ENCODE results near the gene ELP6. TPM values are rescaled to one million over a fixed set of nuclear protein-coding genes. Genes with fewer than 3 reads are reported as not detected.
"Not testable (repeated sequence)": the region's sequence is repeated elsewhere in the genome, so short reads cannot be mapped to it uniquely, and the experiment has no call there.

The ELP6 gene
- polyA plus RNA-seq, 2 of the 4 experiments (the other 2 are of a cell fraction): 39.4 to 42.0 TPM

DNA sequence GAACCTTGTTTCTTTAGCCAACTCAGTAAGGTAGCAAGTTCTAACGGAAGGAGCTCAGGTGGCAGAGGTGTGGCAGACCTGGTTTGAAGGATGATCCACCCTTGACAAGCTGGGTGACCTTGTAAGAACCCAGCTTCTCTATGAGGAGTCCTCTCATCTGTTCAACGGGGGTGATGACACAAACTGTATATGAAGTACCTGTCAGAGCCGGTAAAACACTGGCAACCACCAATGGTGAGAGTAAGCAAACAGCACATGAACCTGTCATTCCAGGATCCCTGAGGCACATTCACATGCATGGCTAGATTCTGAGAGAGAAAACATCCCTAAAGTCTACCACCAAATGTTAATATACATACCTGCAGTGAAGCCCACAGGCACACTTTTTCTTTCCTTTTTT lies 40.1 kb downstream of the ELP6 start (continued):
- no peak for TF ChIP-seq CEBPB (IDR thresholded peaks at IDR 0.05)

DNA sequence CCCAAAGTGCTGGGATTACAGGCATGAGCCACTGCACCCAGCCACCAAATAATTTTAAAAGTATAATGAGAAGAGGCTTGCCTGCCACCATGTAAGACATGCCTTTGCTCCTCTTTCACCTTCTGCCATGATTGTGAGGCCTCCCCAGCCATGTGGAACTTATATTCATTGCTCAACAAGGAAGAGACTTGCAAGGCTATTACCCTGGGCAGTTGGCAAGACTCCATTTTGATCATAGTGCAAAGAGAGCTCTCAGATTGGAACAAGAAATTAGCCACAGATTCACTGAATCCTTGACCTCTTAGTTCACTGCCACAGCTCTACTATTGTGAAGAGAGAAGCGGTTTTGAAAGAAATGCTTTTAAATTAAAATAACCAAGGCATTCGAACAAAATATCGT lies 43.9 kb downstream of the ELP6 start:
- WGBS (ENCODE audit: missing lambda C conversion rate): 91% methylated on average over 3 of the region's 3 CpGs
- no peaks in the 10 kb centered on the region; the same call in 2 of the 3 replicates for H3K4me1 ChIP-seq
- ChIA-PET CTCF (no interaction called here), POLR2A (no interaction called here)
- TF ChIP-seq ESRRA (IDR thresholded peaks at IDR 0.05; ENCODE audit: borderline replicate concordance, low read length): no peak
- TF ChIP-seq JUN (IDR thresholded peaks at IDR 0.05): no peak
- H3K4me3 ChIP-seq: no peak overlapping the region
- DNase-seq (ENCODE audit: low read depth in 1 of 2, low spot score in 1 of 2) (no peak), ATAC-seq (no peak), FAIRE-seq (no peak)
- H3K9me3 ChIP-seq: no peaks in the 10 kb centered on the region
- H3K27ac ChIP-seq: no peak overlapping the region
- no peak overlapping the region for H3K4me2 ChIP-seq

DNA sequence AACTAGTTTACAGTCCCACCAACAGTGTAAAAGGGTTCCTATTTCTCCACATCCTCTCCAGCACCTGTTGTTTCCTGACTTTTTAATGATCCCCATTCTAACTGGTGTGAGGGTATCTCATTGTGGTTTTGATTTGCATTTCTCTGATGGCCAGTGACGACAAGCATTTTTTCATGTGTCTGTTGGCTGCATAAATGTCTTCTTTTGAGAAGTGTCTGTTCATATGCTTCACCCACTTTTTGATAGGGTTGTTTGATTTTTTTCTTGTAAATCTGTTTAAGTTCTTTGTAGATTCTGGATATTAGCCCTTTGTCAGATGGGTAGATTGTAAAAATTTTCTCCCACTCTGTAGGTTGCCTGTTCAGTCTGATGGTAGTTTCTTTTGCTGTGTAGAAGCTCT lies 45.2 kb downstream of the ELP6 start:
- H3K27ac ChIP-seq; FAIRE-seq; DNase-seq (ENCODE audit: low read depth in 1 of 2, low spot score in 1 of 2); H3K4me1 ChIP-seq; H3K9me3 ChIP-seq; H3K4me3 ChIP-seq; POLR2A ChIA-PET; H3K4me2 ChIP-seq; ATAC-seq; CTCF ChIA-PET: not testable (repeated sequence)
- WGBS (ENCODE audit: missing lambda C conversion rate): 94% methylated on average over 1 of the region's 1 CpG

DNA sequence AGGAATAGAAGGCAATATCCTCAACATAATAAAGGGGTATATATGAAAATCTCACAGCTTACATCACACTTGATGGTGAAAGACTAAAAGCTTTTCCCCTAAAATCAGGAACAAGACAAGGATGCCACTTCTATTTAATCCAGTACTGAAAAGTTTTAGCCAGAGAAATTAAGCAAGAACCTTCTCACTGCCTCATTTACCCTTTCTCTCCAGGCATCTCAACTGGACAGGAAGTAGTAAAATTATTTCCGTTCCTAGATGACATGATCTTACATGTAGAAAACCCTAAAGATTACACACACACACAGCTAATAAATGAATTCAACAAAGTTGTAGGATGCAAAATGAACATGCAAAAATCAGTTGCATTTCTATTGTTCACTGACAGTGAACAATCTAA lies 48.9 kb downstream of the ELP6 start:
- Histone ChIP-seq H3K4me2 (no peak overlapping the region), H3K9me3 (no peaks in the 10 kb centered on the region), H3K4me1 (no peaks in the 10 kb centered on the region), H3K4me3 (no peak overlapping the region), H3K27ac (no peak overlapping the region)
- DNase-seq (ENCODE audit: low read depth in 1 of 2, low spot score in 1 of 2) (no peak), ATAC-seq (no peak), FAIRE-seq (no peak)
- ChIA-PET CTCF (no interaction called here), POLR2A (no interaction called here)
- TF ChIP-seq, protein P1, sequence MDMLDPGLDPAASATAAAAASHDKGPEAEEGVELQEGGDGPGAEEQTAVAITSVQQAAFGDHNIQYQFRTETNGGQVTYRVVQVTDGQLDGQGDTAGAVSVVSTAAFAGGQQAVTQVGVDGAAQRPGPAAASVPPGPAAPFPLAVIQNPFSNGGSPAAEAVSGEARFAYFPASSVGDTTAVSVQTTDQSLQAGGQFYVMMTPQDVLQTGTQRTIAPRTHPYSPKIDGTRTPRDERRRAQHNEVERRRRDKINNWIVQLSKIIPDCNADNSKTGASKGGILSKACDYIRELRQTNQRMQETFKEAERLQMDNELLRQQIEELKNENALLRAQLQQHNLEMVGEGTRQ (IDR thresholded peaks at IDR 0.05): no peak
- TF ChIP-seq HDAC2 (IDR thresholded peaks at IDR 0.05) (no peak), TFCP2L1 (CRISPR knock-in tag; IDR thresholded peaks at IDR 0.05) (no peak), HOXA7 (CRISPR knock-in tag; IDR thresholded peaks at IDR 0.05) (no peak), ESRRA (IDR thresholded peaks at IDR 0.05; ENCODE audit: borderline replicate concordance, low read length) (no peak), HOXB13 (CRISPR knock-in tag; IDR thresholded peaks at IDR 0.05; ENCODE audit: low read depth) (no peak), POLR2A (IDR thresholded peaks at IDR 0.05; ENCODE audit: low read length) (no peak), FOSB (CRISPR knock-in tag; IDR thresholded peaks at IDR 0.05) (no peak), CBX8 (IDR thresholded peaks at IDR 0.05) (no peak), SMC3 (IDR thresholded peaks at IDR 0.05) (no peak), RAD21 (conservative IDR thresholded peaks at IDR 0.05 in 1 of 2, IDR thresholded peaks at IDR 0.05 in 1 of 2) (no peak), MAZ (IDR thresholded peaks at IDR 0.05; ENCODE audit: borderline replicate concordance, low read depth, low read length) (no peak), CHD2 (IDR thresholded peaks at IDR 0.05; ENCODE audit: low read length, partially characterized antibody) (no peak)
- TF ChIP-seq, protein P2, sequence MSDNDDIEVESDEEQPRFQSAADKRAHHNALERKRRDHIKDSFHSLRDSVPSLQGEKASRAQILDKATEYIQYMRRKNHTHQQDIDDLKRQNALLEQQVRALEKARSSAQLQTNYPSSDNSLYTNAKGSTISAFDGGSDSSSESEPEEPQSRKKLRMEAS (IDR thresholded peaks at IDR 0.05): no peak
- TF ChIP-seq, protein P3, sequence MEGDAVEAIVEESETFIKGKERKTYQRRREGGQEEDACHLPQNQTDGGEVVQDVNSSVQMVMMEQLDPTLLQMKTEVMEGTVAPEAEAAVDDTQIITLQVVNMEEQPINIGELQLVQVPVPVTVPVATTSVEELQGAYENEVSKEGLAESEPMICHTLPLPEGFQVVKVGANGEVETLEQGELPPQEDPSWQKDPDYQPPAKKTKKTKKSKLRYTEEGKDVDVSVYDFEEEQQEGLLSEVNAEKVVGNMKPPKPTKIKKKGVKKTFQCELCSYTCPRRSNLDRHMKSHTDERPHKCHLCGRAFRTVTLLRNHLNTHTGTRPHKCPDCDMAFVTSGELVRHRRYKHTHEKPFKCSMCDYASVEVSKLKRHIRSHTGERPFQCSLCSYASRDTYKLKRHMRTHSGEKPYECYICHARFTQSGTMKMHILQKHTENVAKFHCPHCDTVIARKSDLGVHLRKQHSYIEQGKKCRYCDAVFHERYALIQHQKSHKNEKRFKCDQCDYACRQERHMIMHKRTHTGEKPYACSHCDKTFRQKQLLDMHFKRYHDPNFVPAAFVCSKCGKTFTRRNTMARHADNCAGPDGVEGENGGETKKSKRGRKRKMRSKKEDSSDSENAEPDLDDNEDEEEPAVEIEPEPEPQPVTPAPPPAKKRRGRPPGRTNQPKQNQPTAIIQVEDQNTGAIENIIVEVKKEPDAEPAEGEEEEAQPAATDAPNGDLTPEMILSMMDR (IDR thresholded peaks at IDR 0.05): no peak
- TF ChIP-seq, protein P4, sequence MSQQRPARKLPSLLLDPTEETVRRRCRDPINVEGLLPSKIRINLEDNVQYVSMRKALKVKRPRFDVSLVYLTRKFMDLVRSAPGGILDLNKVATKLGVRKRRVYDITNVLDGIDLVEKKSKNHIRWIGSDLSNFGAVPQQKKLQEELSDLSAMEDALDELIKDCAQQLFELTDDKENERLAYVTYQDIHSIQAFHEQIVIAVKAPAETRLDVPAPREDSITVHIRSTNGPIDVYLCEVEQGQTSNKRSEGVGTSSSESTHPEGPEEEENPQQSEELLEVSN (IDR thresholded peaks at IDR 0.05; ENCODE audit: borderline replicate concordance, low read depth): no peak
- TF ChIP-seq, protein P5, sequence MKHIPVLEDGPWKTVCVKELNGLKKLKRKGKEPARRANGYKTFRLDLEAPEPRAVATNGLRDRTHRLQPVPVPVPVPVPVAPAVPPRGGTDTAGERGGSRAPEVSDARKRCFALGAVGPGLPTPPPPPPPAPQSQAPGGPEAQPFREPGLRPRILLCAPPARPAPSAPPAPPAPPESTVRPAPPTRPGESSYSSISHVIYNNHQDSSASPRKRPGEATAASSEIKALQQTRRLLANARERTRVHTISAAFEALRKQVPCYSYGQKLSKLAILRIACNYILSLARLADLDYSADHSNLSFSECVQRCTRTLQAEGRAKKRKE (CRISPR knock-in tag; IDR thresholded peaks at IDR 0.05; ENCODE audit: low read depth): no peak
- TF ChIP-seq, protein P6, sequence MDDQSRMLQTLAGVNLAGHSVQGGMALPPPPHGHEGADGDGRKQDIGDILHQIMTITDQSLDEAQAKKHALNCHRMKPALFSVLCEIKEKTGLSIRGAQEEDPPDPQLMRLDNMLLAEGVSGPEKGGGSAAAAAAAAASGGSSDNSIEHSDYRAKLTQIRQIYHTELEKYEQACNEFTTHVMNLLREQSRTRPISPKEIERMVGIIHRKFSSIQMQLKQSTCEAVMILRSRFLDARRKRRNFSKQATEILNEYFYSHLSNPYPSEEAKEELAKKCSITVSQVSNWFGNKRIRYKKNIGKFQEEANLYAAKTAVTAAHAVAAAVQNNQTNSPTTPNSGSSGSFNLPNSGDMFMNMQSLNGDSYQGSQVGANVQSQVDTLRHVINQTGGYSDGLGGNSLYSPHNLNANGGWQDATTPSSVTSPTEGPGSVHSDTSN (IDR thresholded peaks at IDR 0.05): no peak
- 100% methylated on average over 1 of the region's 1 CpG for WGBS (ENCODE audit: missing lambda C conversion rate)

DNA sequence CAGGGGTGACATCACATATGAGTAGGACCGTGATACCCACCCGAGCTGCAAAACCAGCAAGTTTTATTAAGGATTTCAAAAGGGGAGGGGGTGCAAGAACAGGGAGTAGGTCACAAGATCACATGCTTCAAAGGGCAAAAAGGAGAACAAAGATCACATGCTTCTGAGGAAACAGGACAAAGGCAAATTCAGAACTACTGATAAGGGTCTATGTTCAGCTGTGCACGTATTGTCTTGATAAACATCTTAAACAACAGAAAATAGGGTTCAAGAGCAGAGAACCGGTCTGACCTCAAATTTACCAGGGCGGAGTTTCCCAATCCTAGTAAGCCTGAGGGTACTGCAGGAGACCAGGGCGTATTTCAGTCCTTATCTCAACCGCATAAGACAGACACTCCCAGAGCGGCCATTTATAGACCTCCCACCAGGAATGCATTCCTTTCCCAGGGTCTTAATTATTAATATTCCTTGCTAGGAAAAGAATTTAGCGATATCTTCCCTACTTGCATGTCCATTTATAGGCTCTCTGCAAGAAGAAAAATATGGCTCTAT lies 53.9 kb downstream of the ELP6 start:
- H3K4me3 ChIP-seq; FAIRE-seq; DNase-seq (ENCODE audit: low read depth in 1 of 2, low spot score in 1 of 2); H3K4me2 ChIP-seq; POLR2A ChIA-PET; H3K9me3 ChIP-seq; H3K27ac ChIP-seq; ATAC-seq: not testable (repeated sequence)
- CTCF ChIA-PET: interaction anchor here (1.2 kb wide), 1 partner anchor 38 kb away, joined by 3 read pairs; no protein-coding TSS in a partner anchor
- peaks cover 13% of the 10 kb centered on the region for H3K4me1 ChIP-seq
- 90% methylated on average over 9 of the region's 9 CpGs for WGBS (ENCODE audit: missing lambda C conversion rate)

Data from A549 (cell line).